H9 (cell line): ENCODE results near the gene SPP1. TPM values are rescaled to one million over a fixed set of nuclear protein-coding genes. Genes with fewer than 3 reads are reported as not detected.

Experiments used
- DNase-seq: peaks from one replicate; pipeline ENCODE4 v3.0.0-alpha.2; 2017
- H2AFZ ChIP-seq: one replicate; pipeline ENCODE4 v1.6.1; 2013; ENCODE audit warnings: mild to moderate bottlenecking, low read length, control low read depth, moderate library complexity
- H2AK5ac ChIP-seq: 2 replicates; pipeline ENCODE4 v1.6.1; 2013; ENCODE audit warnings: low read length, control low read depth, mixed read lengths; ENCODE audit not compliant: insufficient read length
- H2BK120ac ChIP-seq: one replicate; pipeline ENCODE4 v1.6.1; 2013; ENCODE audit warnings: low read depth, mild to moderate bottlenecking, low read length, control low read depth, inconsistent platforms; ENCODE audit not compliant: poor library complexity, severe bottlenecking
- H2BK12ac ChIP-seq: 2 replicates; pipeline ENCODE4 v1.6.1; 2013; ENCODE audit warnings: low read length, control low read depth, mixed read lengths, low read depth; ENCODE audit not compliant: insufficient read length
- H2BK15ac ChIP-seq: 2 replicates; pipeline ENCODE4 v1.6.1; 2013; ENCODE audit warnings: low read depth, low read length, control low read depth
- H2BK20ac ChIP-seq: one replicate; pipeline ENCODE4 v1.6.1; 2013; ENCODE audit warnings: low read depth, mild to moderate bottlenecking, low read length, control low read depth, inconsistent platforms; ENCODE audit not compliant: poor library complexity, severe bottlenecking
- H2BK5ac ChIP-seq: 2 replicates; pipeline ENCODE4 v1.6.1; 2013; ENCODE audit warnings: low read length, control low read depth, mixed read lengths; ENCODE audit not compliant: insufficient read length
- H3K14ac ChIP-seq: 2 replicates; pipeline ENCODE4 v1.6.1; 2013; ENCODE audit warnings: low read length, control low read depth; ENCODE audit not compliant: insufficient read depth
- H3K18ac ChIP-seq: 2 replicates; pipeline ENCODE4 v1.6.1; 2013; ENCODE audit warnings: low read depth, mild to moderate bottlenecking, mixed read lengths, low read length, control low read depth; ENCODE audit not compliant: insufficient read length
- H3K23ac ChIP-seq: 2 replicates; pipeline ENCODE4 v1.6.1; 2013; ENCODE audit warnings: low read length, control low read depth, mixed read lengths, low read depth; ENCODE audit not compliant: insufficient read length
- H3K23me2 ChIP-seq: 2 replicates; pipeline ENCODE4 v1.6.1; 2013; ENCODE audit warnings: low read depth, mild to moderate bottlenecking, mixed read lengths, low read length, control low read depth; ENCODE audit not compliant: insufficient read length, poor library complexity, severe bottlenecking
- H3K27ac ChIP-seq: 2 replicates; pipeline ENCODE4 v1.5.1; 2013; ENCODE audit warnings: low read length, control low read depth, mixed read lengths, low read depth; ENCODE audit not compliant: insufficient read length
- H3K27me3 ChIP-seq: 2 replicates; pipeline ENCODE4 v1.6.1; 2013; ENCODE audit warnings: low read length, control low read depth, inconsistent platforms; ENCODE audit not compliant: insufficient read depth
- H3K4ac ChIP-seq: 2 replicates; pipeline ENCODE4 v1.6.1; 2013; ENCODE audit warnings: low read depth, mild to moderate bottlenecking, control low read depth, inconsistent platforms, low read length, moderate library complexity
- H3K4me1 ChIP-seq: 2 replicates; pipeline ENCODE4 v1.6.1; 2013; ENCODE audit warnings: low read length, control low read depth, inconsistent platforms; ENCODE audit not compliant: insufficient read depth
- H3K4me2 ChIP-seq: 2 replicates; pipeline ENCODE4 v1.6.1; 2013; ENCODE audit warnings: low read length, control low read depth, mixed read lengths; ENCODE audit not compliant: insufficient read length, insufficient read depth
- H3K56ac ChIP-seq: 2 replicates; pipeline ENCODE4 v1.6.1; 2013; ENCODE audit warnings: low read depth, mild to moderate bottlenecking, mixed read lengths, low read length, control low read depth; ENCODE audit not compliant: insufficient read length
- H3K79me1 ChIP-seq: 2 replicates; pipeline ENCODE4 v1.6.1; 2013; ENCODE audit warnings: low read depth, mild to moderate bottlenecking, moderate library complexity, low read length, control low read depth, inconsistent platforms; ENCODE audit not compliant: insufficient read depth, poor library complexity, severe bottlenecking
- H3K79me2 ChIP-seq: 2 replicates; pipeline ENCODE4 v1.6.1; 2013; ENCODE audit warnings: low read length, control low read depth, inconsistent platforms; ENCODE audit not compliant: insufficient read depth
- H3K9ac ChIP-seq: 2 replicates; pipeline ENCODE4 v1.6.1; 2013; ENCODE audit warnings: low read length, control low read depth, mixed read lengths; ENCODE audit not compliant: insufficient read length; ENCODE audit errors: extremely low read depth
- H3K9me3 ChIP-seq: one replicate; pipeline ENCODE4 v1.6.1; 2013; ENCODE audit warnings: low read depth, low read length, inconsistent platforms; ENCODE audit not compliant: control insufficient read depth
- H3T11ph ChIP-seq: one replicate; pipeline ENCODE4 v1.6.1; 2013; ENCODE audit warnings: mild to moderate bottlenecking, low read length, control low read depth, inconsistent platforms
- H4K20me1 ChIP-seq: one replicate; pipeline ENCODE4 v1.6.1; 2013; ENCODE audit not compliant: control insufficient read depth, insufficient read length, insufficient read depth
- H4K5ac ChIP-seq: 2 replicates; pipeline ENCODE4 v1.6.1; 2013; ENCODE audit warnings: low read depth, mild to moderate bottlenecking, mixed read lengths, low read length, control low read depth; ENCODE audit not compliant: insufficient read length
- H4K8ac ChIP-seq: replicated peaks from 2 replicates; pipeline ENCODE4 v1.6.1; 2013; ENCODE audit warnings: low read length, control low read depth, mixed read lengths, low read depth; ENCODE audit not compliant: insufficient read length
- H4K91ac ChIP-seq: 2 replicates; pipeline ENCODE4 v1.6.1; 2013; ENCODE audit warnings: low read depth, mild to moderate bottlenecking, moderate library complexity, mixed read lengths, low read length, control low read depth; ENCODE audit not compliant: insufficient read length
- H3K27ac Mint-ChIP-seq, 3 experiments: 2 replicates in 2 of 3; 3 replicates in 1 of 3; pipeline ENCODE4 v1.8.0; 2020 to 2021; ENCODE audit warnings: mixed read lengths in 3 of 3, mild to moderate bottlenecking in 1 of 3, moderate library complexity in 1 of 3
- H3K27me3 Mint-ChIP-seq: 2 replicates; pipeline ENCODE4 v1.8.0; 2021; ENCODE audit warnings: low read depth, mild to moderate bottlenecking, moderate library complexity, mixed read lengths
- H3K36me3 Mint-ChIP-seq, 3 experiments: 2 replicates in 2 of 3; 3 replicates in 1 of 3; pipeline ENCODE4 v1.8.0; 2020 to 2021; ENCODE audit warnings: low read depth in 3 of 3, mixed read lengths in 3 of 3; ENCODE audit not compliant: insufficient read depth in 1 of 3
- H3K4me1 Mint-ChIP-seq, 2 experiments: 2 replicates each; pipeline ENCODE4 v1.8.0; 2020; ENCODE audit warnings: mixed read lengths in 2 of 2
- H3K4me3 Mint-ChIP-seq, 2 experiments: 2 replicates in 1 of 2; 3 replicates in 1 of 2; pipeline ENCODE4 v1.8.0; 2020 to 2021; ENCODE audit warnings: mild to moderate bottlenecking in 2 of 2, mixed read lengths in 2 of 2, moderate library complexity in 1 of 2
- H3K9me3 Mint-ChIP-seq, 2 experiments: 2 replicates in 1 of 2; 3 replicates in 1 of 2; pipeline ENCODE4 v1.8.0; 2020; ENCODE audit warnings: mild to moderate bottlenecking in 2 of 2, mixed read lengths in 2 of 2, moderate library complexity in 1 of 2
- WGBS: extraction: QIAGEN DNeasy Blood & Tissue Kit; methylation state at CpG from one replicate; pipeline ENCODE4 v1.1.7; 2013; ENCODE audit warnings: missing lambda C conversion rate, low lambda C conversion rate, mixed read lengths; ENCODE audit not compliant: insufficient read length; ENCODE audit errors: extremely low coverage; 5-methylcytosine and 5-hydroxymethylcytosine counted together
- total RNA-seq: library from RNA; stranded (reverse); gene quantifications from 2 replicates; pipeline ENCODE4 v1.2.1, GENCODE V29; 2021
- TF ChIP-seq, protein P1 (sequence below): fragments of 200-600 bp; sonication (generic); conservative IDR thresholded peaks from 3 replicates; pipeline ENCODE4 v1.8.0; 2021; ENCODE audit warnings: antibody characterized with exemption, mild to moderate bottlenecking

The SPP1 gene
- total RNA-seq, 1 experiment from 2014 or later: 13.2 TPM

DNA sequence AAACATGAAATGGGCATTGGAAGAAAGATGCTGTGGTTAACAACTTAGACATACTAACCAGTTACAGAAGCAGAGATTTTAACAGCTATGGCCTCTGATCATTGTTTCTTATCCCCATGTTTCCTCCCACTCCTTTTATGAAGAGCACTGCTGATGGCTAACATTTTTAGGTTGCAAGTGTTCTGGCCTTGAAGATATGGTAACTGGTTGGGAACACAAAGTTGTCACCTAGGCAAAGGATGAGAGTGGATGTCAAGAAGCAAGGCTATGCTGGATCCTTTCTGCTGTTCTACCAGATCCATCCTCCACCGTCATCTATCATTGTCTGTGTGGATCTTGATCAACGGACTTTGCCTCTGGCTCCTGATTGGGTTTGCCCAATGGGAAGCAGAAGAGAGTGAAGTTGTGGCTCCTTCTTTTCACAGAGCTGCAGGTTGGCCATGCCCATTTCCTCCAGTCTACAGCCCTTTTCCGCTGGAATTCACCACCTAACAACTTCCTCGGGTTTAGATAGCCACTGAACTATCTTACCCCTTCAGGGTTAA, 48.9 kb upstream of the SPP1 start:
- Histone ChIP-seq H3K9ac (no peak overlapping the region), H4K5ac (no peak overlapping the region), H2BK5ac (no peak overlapping the region), H2BK120ac (no peak overlapping the region), H3K4me2 (no peak overlapping the region), H3K56ac (no peak overlapping the region), H3K18ac (no peak overlapping the region), H2BK15ac (no peak overlapping the region), H3K79me1 (no peaks in the 10 kb centered on the region), H3K23ac (no peak overlapping the region), H3K27me3 (no peaks in the 10 kb centered on the region), H2AFZ (no peak overlapping the region), H4K20me1 (no peaks in the 10 kb centered on the region), H3K79me2 (peaks cover 8% of the 10 kb centered on the region; the same call in 1 of the 2 replicates), H4K91ac (no peak overlapping the region), H3T11ph (no peak overlapping the region), H3K9me3 (no peaks in the 10 kb centered on the region), H3K4ac (no peak overlapping the region), H4K8ac (no peak overlapping the region), H3K4me1 (no peaks in the 10 kb centered on the region), H3K14ac (no peak overlapping the region), H2BK12ac (no peak overlapping the region), H2AK5ac (no peak overlapping the region), H3K27ac (no peak overlapping the region), H3K23me2 (no peaks in the 10 kb centered on the region), H2BK20ac (no peak overlapping the region)
- Mint-ChIP-seq H3K36me3 (peaks cover 30 to 41% (median 37%) of the 10 kb centered on the region in 3 experiments), H3K9me3 (peaks cover 4 to 14% of the 10 kb centered on the region in 2 experiments; a peak in 4 of 5 replicates), H3K27me3 (peaks cover 3% of the 10 kb centered on the region; the same call in 1 of the 2 replicates), H3K4me3 (no peak overlapping the region), H3K27ac (no peak overlapping the region), H3K4me1 (peaks cover 5% of the 10 kb centered on the region in 2 experiments)
- WGBS: no CpG with 5 or more reads among the region's 4 CpGs
- DNase-seq: no peak
- TF ChIP-seq, protein P1, sequence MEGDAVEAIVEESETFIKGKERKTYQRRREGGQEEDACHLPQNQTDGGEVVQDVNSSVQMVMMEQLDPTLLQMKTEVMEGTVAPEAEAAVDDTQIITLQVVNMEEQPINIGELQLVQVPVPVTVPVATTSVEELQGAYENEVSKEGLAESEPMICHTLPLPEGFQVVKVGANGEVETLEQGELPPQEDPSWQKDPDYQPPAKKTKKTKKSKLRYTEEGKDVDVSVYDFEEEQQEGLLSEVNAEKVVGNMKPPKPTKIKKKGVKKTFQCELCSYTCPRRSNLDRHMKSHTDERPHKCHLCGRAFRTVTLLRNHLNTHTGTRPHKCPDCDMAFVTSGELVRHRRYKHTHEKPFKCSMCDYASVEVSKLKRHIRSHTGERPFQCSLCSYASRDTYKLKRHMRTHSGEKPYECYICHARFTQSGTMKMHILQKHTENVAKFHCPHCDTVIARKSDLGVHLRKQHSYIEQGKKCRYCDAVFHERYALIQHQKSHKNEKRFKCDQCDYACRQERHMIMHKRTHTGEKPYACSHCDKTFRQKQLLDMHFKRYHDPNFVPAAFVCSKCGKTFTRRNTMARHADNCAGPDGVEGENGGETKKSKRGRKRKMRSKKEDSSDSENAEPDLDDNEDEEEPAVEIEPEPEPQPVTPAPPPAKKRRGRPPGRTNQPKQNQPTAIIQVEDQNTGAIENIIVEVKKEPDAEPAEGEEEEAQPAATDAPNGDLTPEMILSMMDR: no peak
